Heart left ventricle (tissue), 16 donors: ENCODE measurements around the gene DHDDS. TPM values are rescaled to one million over a fixed set of nuclear protein-coding genes. Genes with fewer than 3 reads are reported as not detected.

ENCODE experiments used
- ATAC-seq, 4 donors: fragments of 200-7000 bp; cut with Tn5 transposase; one replicate each; pipeline ENCODE4 v1.9.1; 2020 to 2022; ENCODE audit warnings: moderate library complexity in 4 of 4, mild to moderate bottlenecking in 3 of 4, moderate number of reproducible peaks in 1 of 4
- DNase-seq, 5 donors: peaks; one replicate each; pipeline ENCODE4 v3.0.0-alpha.2; 2020
- H3K27ac ChIP-seq, 12 donors: fragments of 200-600 bp; sonication (generic) in 4 of 12; one replicate each; pipeline versions ENCODE4 v1.5.0 to v1.8.0; 2016 to 2022; ENCODE audit warnings: mild to moderate bottlenecking in 2 of 12
- H3K27me3 ChIP-seq, 9 donors: fragments of 200-600 bp; sonication (generic) in 2 of 9; one replicate each; pipeline versions ENCODE4 v1.5.1 to v1.8.0; 2016 to 2022; ENCODE audit warnings: mild to moderate bottlenecking in 3 of 9
- H3K36me3 ChIP-seq, 9 donors: fragments of 200-600 bp; sonication (generic) in 2 of 9; one replicate each; pipeline versions ENCODE4 v1.5.0 to v1.8.0; 2018 to 2022; ENCODE audit warnings: mild to moderate bottlenecking in 2 of 9
- H3K4me1 ChIP-seq, 12 donors: fragments of 200-600 bp; sonication (generic) in 4 of 12; one replicate each; pipeline versions ENCODE4 v1.5.0 to v1.8.0; 2016 to 2022; ENCODE audit warnings: mild to moderate bottlenecking in 3 of 12
- H3K4me3 ChIP-seq, 12 donors: fragments of 200-600 bp; sonication (generic) in 4 of 12; one replicate each; pipeline versions ENCODE4 v1.5.0 to v1.8.0; 2017 to 2022; ENCODE audit warnings: mild to moderate bottlenecking in 9 of 12, moderate library complexity in 4 of 12
- H3K9me3 ChIP-seq, 12 donors: fragments of 200-600 bp; sonication (generic) in 4 of 12; one replicate each; pipeline versions ENCODE4 v1.5.0 to v1.8.0; 2016 to 2022; ENCODE audit warnings: mild to moderate bottlenecking in 1 of 12
- CTCF ChIP-seq, 12 donors: fragments of 200-600 bp; sonication (generic) in 4 of 12; IDR thresholded peaks; one replicate each; pipeline versions ENCODE4 v1.5.0 to v1.8.0; 2018 to 2022; ENCODE audit warnings: antibody characterized with exemption in 12 of 12, mild to moderate bottlenecking in 5 of 12
- POLR2A ChIP-seq, 2 donors: fragments of 450-650 bp; IDR thresholded peaks; one replicate each; pipeline ENCODE4 v1.6.1; 2017; ENCODE audit warnings: antibody characterized with exemption in 2 of 2, mild to moderate bottlenecking in 2 of 2, moderate library complexity in 2 of 2
- WGBS, 4 donors: extraction: QIAGEN DNeasy Blood & Tissue Kit in 2 of 4; methylation state at CpG; one replicate each; pipeline versions ENCODE4 v1.1.5 to v1.1.7; 2013 to 2018; 5-methylcytosine and 5-hydroxymethylcytosine counted together
- intact Hi-C, 10 donors: fragments of 100-400 bp; cut with DNase I; formaldehyde crosslinking; loops; one replicate each; pipeline versions ENCODE4 v1.11.1 to v1.14.2; 2022
- polyA plus RNA-seq, 2 donors: library from polyadenylated mRNA; stranded (reverse); fragments of 200-250 nt; gene quantifications; one replicate each; pipeline ENCODE4 v1.2.3, GENCODE V29; 2013
- total RNA-seq, 9 donors: library from RNA; depleted of rRNA in 2 of 9; stranded (reverse); fragments of >200 nt in 2 of 9; fragmentation: NEBNext Ultra II Directional in 3 of 9; extraction: Animal tissue kit (Norgen Biotek cat#: 25700) in 3 of 9; gene quantifications; one replicate each; pipeline versions ENCODE4 v1.1.0 to v1.2.4, GENCODE V29; 2016 to 2023
- donor health status: ischemic (EF 13 %, LVEDD 7.1; RV severe dilation, severe dysfunction).
- donor health status: healthy with polysubstance abuse.
- donor health status: DM: no; HTN: yes; CAD: no.
- donor health status: DM: no; HTN: no; CAD: no.
- donor health status: ischemic (EF 25% LVEDD 6.9; RV normal size, moderate dysfunction).
- donor health status: ischemic (EF 25% LVEDD 5.7; RV mildly dilated, moderate dysfunction).
- donor health status: healthy.
- donor health status: DM: yes; HTN: yes; CAD: no.
- donor health status: ischemic (EF 35%, LVEDD 5.7; RV mildly dilated, moderate dysfunction).
- donor health status: nonischemic (EF 11% LVEDD 7.7; RV severe dilation, severe dysfunction).
- donor health status: DM: yes; HTN: yes; CAD: no.
- donor health status: PGD.
- donor health status: ischemic (EF 29% LVEDD 5.4; RV normal size, mild dysfunction).
- donor health status: nonischemic (EF 23%, LVEDD 6.1; RV moderate dilation, normal function).

Gene DHDDS
- total and polyA plus RNA-seq, 11 donors: 14.1 to 45.0 (median 29.9) TPM

- Histone ChIP-seq H3K36me3 (no peaks in the 10 kb centered on the region), H3K27ac (no peak overlapping the region), H3K4me3 (no peak overlapping the region), H3K27me3 (peaks cover 0 to 33% (median 0%) of the 10 kb centered on the region in 9 donors), H3K4me1 (peaks cover 0 to 8% (median 0%) of the 10 kb centered on the region in 12 donors), H3K9me3 (no peaks in the 10 kb centered on the region)
- no peak for DNase-seq
- TF ChIP-seq CTCF (IDR thresholded peaks at IDR 0.05): no peak
- no peak for TF ChIP-seq POLR2A (IDR thresholded peaks at IDR 0.05)
- 68 to 81% (median 73%) methylated on average over 7 of the region's 7 CpGs for WGBS, 4 donors
- intact Hi-C loops: no loop called here
- ATAC-seq: no peak
Observed at GRCh38 chr1:26388791-26389445, 43.2 kb upstream of the DHDDS start.

- H3K9me3 ChIP-seq: no peaks in the 10 kb centered on the region
- WGBS, 4 donors: 66 to 86% (median 75%) methylated on average over 4 of the region's 4 CpGs
- TF ChIP-seq CTCF (IDR thresholded peaks at IDR 0.05) (no peak), POLR2A (IDR thresholded peaks at IDR 0.05) (no peak)
- H3K36me3 ChIP-seq: no peaks in the 10 kb centered on the region
- intact Hi-C loops: no loop called here
- H3K27ac ChIP-seq: no peak overlapping the region
- H3K4me1 ChIP-seq: peaks cover 0 to 8% (median 0%) of the 10 kb centered on the region in 12 donors
- no peak overlapping the region for H3K4me3 ChIP-seq
- DNase-seq: no peak
- ATAC-seq: no peak
- peaks cover 0 to 33% (median 0%) of the 10 kb centered on the region in 9 donors for H3K27me3 ChIP-seq
Observed at GRCh38 chr1:26389604-26390247, 42.4 kb upstream of the DHDDS start.

GRCh38 chr1:26391450-26391849 is 40.7 kb upstream of the DHDDS start:
- peaks cover 0 to 33% (median 0%) of the 10 kb centered on the region in 9 donors for H3K27me3 ChIP-seq
- no peak overlapping the region for H3K4me3 ChIP-seq
- intact Hi-C loops: no loop called here
- no peaks in the 10 kb centered on the region for H3K4me1 ChIP-seq
- ATAC-seq (no peak), DNase-seq (no peak)
- no peak overlapping the region for H3K27ac ChIP-seq
- TF ChIP-seq POLR2A (IDR thresholded peaks at IDR 0.05) (no peak), CTCF (IDR thresholded peaks at IDR 0.05) (peak in 3 of 12 donors; percentile 14 to 29 (median 19))
- H3K36me3 ChIP-seq: no peaks in the 10 kb centered on the region
- H3K9me3 ChIP-seq: no peaks in the 10 kb centered on the region
- 5 to 7% (median 5%) methylated on average over 3 of the region's 3 CpGs for WGBS, 4 donors

GRCh38 chr1:26395754-26396153 is 36.4 kb upstream of the DHDDS start:
- H3K4me3 ChIP-seq: no peak overlapping the region
- no peak for ATAC-seq
- H3K27me3 ChIP-seq: peaks cover 0 to 9% (median 0%) of the 10 kb centered on the region in 9 donors
- H3K36me3 ChIP-seq: no peaks in the 10 kb centered on the region
- 78 to 80% (median 79%) methylated on average over 8 of the region's 8 CpGs for WGBS, 4 donors
- H3K9me3 ChIP-seq: no peaks in the 10 kb centered on the region
- DNase-seq: no peak
- H3K4me1 ChIP-seq: no peaks in the 10 kb centered on the region
- no peak overlapping the region for H3K27ac ChIP-seq
- no peak for TF ChIP-seq POLR2A (IDR thresholded peaks at IDR 0.05)
- TF ChIP-seq CTCF (IDR thresholded peaks at IDR 0.05): no peak
- intact Hi-C loops: no loop called here
